BJ (cell line): ENCODE measurements around the gene NEAT1. TPM values are rescaled to one million over a fixed set of nuclear protein-coding genes. Genes with fewer than 3 reads are reported as not detected.

Experiments used
- CTCF ChIA-PET: fragments of 350-600 bp; formaldehyde crosslinking; extraction: SDS; loops from one replicate; lab custom pipeline; 2021; ENCODE audit warnings: antibody characterized with exemption, inconsistent platforms; lab: Yijun Ruan, JAX
- POLR2A ChIA-PET: fragments of 300-600 bp; sonication (Branson Sonifier 250); formaldehyde crosslinking; extraction: SDS; loops from one replicate; lab custom pipeline; 2021; ENCODE audit warnings: antibody characterized with exemption; lab: Charles Lee
- DNase-seq: peaks from one replicate; pipeline ENCODE4 v3.0.0-alpha.2; 2011; ENCODE audit warnings: low read depth
- H3K27me3 ChIP-seq: 2 replicates; pipeline ENCODE4 v1.6.0; 2011; ENCODE audit warnings: low read length; ENCODE audit not compliant: control insufficient read depth, insufficient read depth
- H3K36me3 ChIP-seq: 2 replicates; pipeline ENCODE4 v1.5.1; 2011; ENCODE audit warnings: low read length; ENCODE audit not compliant: control insufficient read depth, insufficient read depth
- H3K4me3 ChIP-seq: 2 replicates; pipeline ENCODE4 v1.5.1; 2011; ENCODE audit warnings: low read depth, mild to moderate bottlenecking, control low read depth, low read length
- CTCF ChIP-seq: IDR thresholded peaks from 2 replicates; pipeline ENCODE4 v1.5.1; 2011; ENCODE audit warnings: low read depth, mild to moderate bottlenecking, control low read depth, inconsistent platforms, low read length, moderate library complexity; ENCODE audit not compliant: insufficient read depth
- polyA plus RNA-seq: library from polyadenylated mRNA; depleted of rRNA; stranded (reverse); fragments of >200 nt; gene quantifications from 2 replicates; pipeline ENCODE4 v1.2.3, GENCODE V29; 2011

The NEAT1 gene
- polyA plus RNA-seq, 1 experiment = 59.2 TPM

- TF ChIP-seq CTCF = no peak
- CTCF ChIA-PET = interaction anchor here (0.6 to 2.6 kb wide), 5 partner anchors 9 to 120 kb away, joined by 3 to 14 read pairs (median 3); no protein-coding TSS in a partner anchor
- no peaks in the 10 kb centered on the region for H3K36me3 ChIP-seq
- no peaks in the 10 kb centered on the region for H3K27me3 ChIP-seq
- POLR2A ChIA-PET = interaction anchor here (1.0 kb wide), 1 partner anchor 123 kb away, joined by 3 read pairs; no protein-coding TSS in a partner anchor
- no peak for DNase-seq
- H3K4me3 ChIP-seq = peak overlapping the region; percentile 19
These were observed 39.7 kb upstream of the NEAT1 start for GRCh38 chr11:65382804-65383368.

GRCh38 chr11:65383778-65384177 is 38.8 kb upstream of the NEAT1 start:
- POLR2A ChIA-PET = no interaction called here
- H3K36me3 ChIP-seq = 0 out of 2 replicates have a peak, but pooled peaks cover 1% of the 10 kb centered on the region
- no peak for TF ChIP-seq CTCF

GRCh38 chr11:65384301-65384889 is 38.2 kb upstream of the NEAT1 start:
- ChIA-PET POLR2A (interaction anchor here (1.1 kb wide), 1 partner anchor 35 kb away, joined by 6 read pairs; no protein-coding TSS in a partner anchor), CTCF (interaction anchor here (1.2 to 1.6 kb wide), 2 partner anchors 33 to 125 kb away, joined by 4 to 5 read pairs; no protein-coding TSS in a partner anchor)
- H3K4me3 ChIP-seq = no peak overlapping the region
- TF ChIP-seq CTCF = no peak
- DNase-seq = no peak
- no peaks in the 10 kb centered on the region for H3K27me3 ChIP-seq
- peaks cover 2% of the 10 kb centered on the region; the same call in 1 of the 2 replicates for H3K36me3 ChIP-seq

More at GRCh38 chr11:65383778-65384177, 38.8 kb upstream of the NEAT1 start:
- H3K27me3 ChIP-seq = no peaks in the 10 kb centered on the region
- CTCF ChIA-PET = interaction anchor here (1.6 to 2.6 kb wide), 2 partner anchors 13 to 125 kb away, joined by 5 to 14 read pairs; no protein-coding TSS in a partner anchor
- H3K4me3 ChIP-seq = no peak overlapping the region
- no peak for DNase-seq

GRCh38 chr11:65386307-65387140 is 36.1 kb upstream of the NEAT1 start, which contains the start of gene FRMD8:
Gene FRMD8 (plus strand): TSS chr11:65386637. CDS start chr11:65387037, 400 bp downstream.
- Histone ChIP-seq H3K4me3 (peak within 1 kb of the TSS; percentile 92), H3K27me3 (no peaks in the 10 kb centered on the region), H3K36me3 (peaks cover 5% of the 10 kb centered on the region; the same call in 1 of the 2 replicates)
- DNase-seq = no peak
- ChIA-PET CTCF (interaction anchor here (1.0 to 3.4 kb wide), 6 partner anchors 8 to 319 kb away, joined by 3 to 29 read pairs (median 3); no protein-coding TSS in a partner anchor), POLR2A (no interaction called here)
- TF ChIP-seq CTCF = no peak
